HCT116 (cell line): ENCODE measurements around the gene XPO4. TPM values are rescaled to one million over a fixed set of nuclear protein-coding genes. Genes with fewer than 3 reads are reported as not detected.

ENCODE experiments used
- ATAC-seq: fragments of 200-7000 bp; cut with Tn5 transposase; 2 replicates; pipeline ENCODE4 v1.9.1; 2020; ENCODE audit warnings: mild to moderate bottlenecking, moderate library complexity
- BruUV-seq: library from RNA; stranded (reverse); fragments of 400-500 nt; replicated peaks from 2 replicates; lab custom pipeline; 2021; lab: Mats Ljungman, UMichigan
- CTCF ChIA-PET: fragments of 300-600 bp; sonication (Branson Sonifier 250); formaldehyde crosslinking; loops from one replicate; lab custom pipeline; 2021; ENCODE audit warnings: antibody characterized with exemption; lab: Charles Lee
- POLR2A ChIA-PET: fragments of 300-600, 350-600 bp; sonication (Branson Sonifier 250); formaldehyde crosslinking; loops from one replicate; lab custom pipeline; 2021; ENCODE audit warnings: antibody characterized with exemption; lab: Charles Lee
- RAD21 ChIA-PET, 2 experiments: fragments of 300-600 bp; sonication (Branson Sonifier 250); formaldehyde crosslinking; loops; one replicate each; lab custom pipeline; 2023; ENCODE audit warnings: low total read pairs in 2 of 2; ENCODE audit not compliant: uncharacterized antibody in 2 of 2, unreplicated experiment in 2 of 2, low non-redundant PET in 1 of 2; lab: Charles Lee
- DNase-seq: peaks from one replicate; pipeline ENCODE4 v3.0.0-alpha.2; 2010; ENCODE audit warnings: low read depth, low spot score
- H2AFZ ChIP-seq: fragments of 200-600 bp; shearing (Covaris generic), sonication (generic); 2 replicates; pipeline ENCODE4 v1.6.1; 2017; ENCODE audit warnings: low read depth, mixed run types, mixed read lengths, antibody characterized with exemption, low read length; ENCODE audit not compliant: poor library complexity, severe bottlenecking
- H3K27ac ChIP-seq: 2 replicates; pipeline ENCODE4 v1.5.1; 2012; ENCODE audit warnings: low read depth, low read length
- H3K27me3 ChIP-seq: fragments of 200-600 bp; sonication (generic); 2 replicates; pipeline ENCODE4 v1.6.1; 2016; ENCODE audit warnings: mixed run types, low read length, mixed read lengths; ENCODE audit not compliant: insufficient read depth
- H3K36me3 ChIP-seq, 2 experiments: fragments of 200-500 bp in 1 of 2; fragments of 200-600 bp in 1 of 2; sonication (Bioruptor generic) in 1 of 2; sonication (generic) in 1 of 2; 2 replicates each; pipeline versions ENCODE4 v1.5.1 to v1.6.1; 2014 to 2016; ENCODE audit warnings: low read length in 2 of 2, inconsistent platforms in 1 of 2, mixed read lengths in 1 of 2, mixed run types in 1 of 2; ENCODE audit not compliant: insufficient read depth in 2 of 2, control insufficient read depth in 1 of 2
- H3K4me1 ChIP-seq, 2 experiments: fragments of 200-600 bp in 1 of 2; sonication (generic) in 1 of 2; 2 replicates each; pipeline versions ENCODE4 v1.5.1 to v1.6.1; 2012 to 2017; ENCODE audit warnings: low read length in 2 of 2, inconsistent platforms in 1 of 2, mild to moderate bottlenecking in 1 of 2, mixed read lengths in 1 of 2, mixed run types in 1 of 2, moderate library complexity in 1 of 2; ENCODE audit not compliant: insufficient read depth in 2 of 2, control insufficient read depth in 1 of 2
- H3K4me2 ChIP-seq: fragments of 200-600 bp; sonication (generic); 2 replicates; pipeline ENCODE4 v1.6.1; 2017; ENCODE audit warnings: mixed run types, low read length, mixed read lengths
- H3K4me3 ChIP-seq, 2 experiments: fragments of 200-600 bp in 1 of 2; sonication (generic) in 1 of 2; replicated peaks in 1 of 2; 2 replicates each; pipeline ENCODE4 v1.5.1; 2011 to 2016; ENCODE audit warnings: low read length in 2 of 2, control low read depth in 1 of 2, low read depth in 1 of 2, mild to moderate bottlenecking in 1 of 2, mixed read lengths in 1 of 2, mixed run types in 1 of 2
- H3K79me2 ChIP-seq: fragments of 200-600 bp; sonication (generic); 2 replicates; pipeline ENCODE4 v1.6.1; 2017; ENCODE audit warnings: mild to moderate bottlenecking, mixed run types, low read length, moderate library complexity, mixed read lengths; ENCODE audit not compliant: insufficient read depth
- H3K9ac ChIP-seq: fragments of 200-600 bp; sonication (generic); 2 replicates; pipeline ENCODE4 v1.6.1; 2016; ENCODE audit warnings: low read length, mixed read lengths
- H3K9me2 ChIP-seq: fragments of 200-600 bp; sonication (generic), shearing (Covaris generic); 2 replicates; pipeline ENCODE4 v1.6.1; 2017; ENCODE audit warnings: mixed run types, mild to moderate bottlenecking, moderate library complexity; ENCODE audit not compliant: insufficient read depth
- H3K9me3 ChIP-seq, 2 experiments: fragments of 200-500 bp in 1 of 2; fragments of 200-600 bp in 1 of 2; sonication (Bioruptor generic) in 1 of 2; sonication (generic) in 1 of 2; 2 replicates each; pipeline ENCODE4 v1.6.1; 2014 to 2017; ENCODE audit warnings: low read length in 2 of 2, mixed read lengths in 2 of 2, inconsistent platforms in 1 of 2, low read depth in 1 of 2, mild to moderate bottlenecking in 1 of 2, mixed run types in 1 of 2, moderate library complexity in 1 of 2; ENCODE audit not compliant: control insufficient read depth in 1 of 2, insufficient read depth in 1 of 2
- H4K20me1 ChIP-seq: fragments of 200-600 bp; sonication (generic), shearing (Covaris generic); 2 replicates; pipeline ENCODE4 v1.6.1; 2017; ENCODE audit warnings: mixed run types, mild to moderate bottlenecking, moderate library complexity; ENCODE audit not compliant: insufficient read depth
- ATF3 ChIP-seq: IDR thresholded peaks from 2 replicates; pipeline ENCODE4 v1.6.1; 2012
- CEBPB ChIP-seq: IDR thresholded peaks from 2 replicates; pipeline ENCODE4 v1.6.1; 2012; ENCODE audit warnings: low read depth
- EGR1 ChIP-seq: IDR thresholded peaks from 2 replicates; pipeline ENCODE4 v1.6.1; 2012; ENCODE audit warnings: low read depth
- ELF1 ChIP-seq: IDR thresholded peaks from 2 replicates; pipeline ENCODE4 v1.6.1; 2012; ENCODE audit warnings: low read depth, borderline replicate concordance
- EZH2 ChIP-seq: fragments of 200-600 bp; sonication (generic); IDR thresholded peaks from 2 replicates; pipeline ENCODE4 v1.6.1; 2017; ENCODE audit warnings: antibody characterized with exemption, mixed run types
- EZH2phosphoT487 ChIP-seq: fragments of 200-600 bp; IDR thresholded peaks from 2 replicates; pipeline ENCODE4 v1.6.1; 2018; ENCODE audit warnings: antibody characterized with exemption, borderline replicate concordance
- FOSL1 ChIP-seq: IDR thresholded peaks from 2 replicates; pipeline ENCODE4 v1.6.1; 2012; ENCODE audit warnings: low read depth
- MAX ChIP-seq: IDR thresholded peaks from 2 replicates; pipeline ENCODE4 v1.6.1; 2012
- POLR2AphosphoS5 ChIP-seq: IDR thresholded peaks from 2 replicates; pipeline ENCODE4 v1.6.1; 2011; ENCODE audit warnings: mild to moderate bottlenecking, low read depth, low read length, moderate library complexity
- SIN3A ChIP-seq: IDR thresholded peaks from 2 replicates; pipeline ENCODE4 v1.6.1; 2012; ENCODE audit warnings: low read depth
- SP1 ChIP-seq: IDR thresholded peaks from 2 replicates; pipeline ENCODE4 v1.6.1; 2012; ENCODE audit warnings: low read depth
- SRF ChIP-seq: IDR thresholded peaks from 2 replicates; pipeline ENCODE4 v1.6.1; 2012; ENCODE audit warnings: low read depth
- TCF7L2 ChIP-seq: IDR thresholded peaks from 2 replicates; pipeline ENCODE4 v1.7.0; 2011; ENCODE audit warnings: borderline replicate concordance, inconsistent platforms; ENCODE audit not compliant: insufficient read depth, insufficient read length; ENCODE audit errors: extremely low read depth
- YY1 ChIP-seq: IDR thresholded peaks from 2 replicates; pipeline ENCODE4 v1.6.1; 2011; ENCODE audit warnings: low read length, low read depth, moderate library complexity, mild to moderate bottlenecking; ENCODE audit not compliant: insufficient replicate concordance; ENCODE audit errors: extremely low read depth
- ZBTB33 ChIP-seq: IDR thresholded peaks from 2 replicates; pipeline ENCODE4 v1.6.1; 2011; ENCODE audit warnings: mild to moderate bottlenecking, low read length, moderate library complexity; ENCODE audit not compliant: insufficient replicate concordance; ENCODE audit errors: extremely low read depth
- intact Hi-C: fragments of 100-400 bp; cut with micrococcal nuclease; formaldehyde crosslinking; loops from 2 replicates; pipeline ENCODE4 v1.10.0; 2022
- total RNA-seq: library from RNA; stranded (reverse); gene quantifications from one replicate; pipeline ENCODE4 v1.2.1, GENCODE V29; 2021; ENCODE audit not compliant: unreplicated experiment

XPO4 gene
- total RNA-seq, 1 experiment from 2014 or later = 29.7 TPM

GRCh38 chr13:20772401-20773131 is 130.0 kb downstream of the XPO4 start:
- intact Hi-C loops = no loop called here
- peak overlapping the region; percentile 94 for H3K9ac ChIP-seq
- H3K36me3 ChIP-seq = 0 out of 4 replicates have a peak, but pooled peaks cover 0 to 4% of the 10 kb centered on the region in 2 experiments
- H3K4me1 ChIP-seq = peaks cover 8 to 15% of the 10 kb centered on the region in 2 experiments; a peak in 3 of 4 replicates
- H3K4me3 ChIP-seq = peak overlapping the region; percentile 74 to 80
- ATAC-seq = no peak
- no peak for DNase-seq
- ChIA-PET CTCF (no interaction called here), POLR2A (no interaction called here), RAD21 (no interaction called here)
- no peak overlapping the region for H2AFZ ChIP-seq
- peak overlapping the region; percentile 90 for H3K4me2 ChIP-seq
- H3K9me3 ChIP-seq = 0 out of 4 replicates have a peak, but pooled peaks cover 0 to 4% of the 10 kb centered on the region in 2 experiments
- peaks cover 25% of the 10 kb centered on the region for H3K79me2 ChIP-seq
- H3K9me2 ChIP-seq = no peaks in the 10 kb centered on the region
- no peaks in the 10 kb centered on the region for H4K20me1 ChIP-seq
- no peaks in the 10 kb centered on the region for H3K27me3 ChIP-seq
- BruUV-seq = no TSS peak
- H3K27ac ChIP-seq = peak overlapping the region; percentile 98
- TF ChIP-seq YY1 (no peak), ELF1 (no peak), FOSL1 (no peak), EZH2 (no peak), SIN3A (no peak), SRF (no peak), POLR2AphosphoS5 (no peak), MAX (no peak), TCF7L2 (no peak), SP1 (no peak), ZBTB33 (no peak), EGR1 (no peak), CEBPB (no peak), ATF3 (no peak), EZH2phosphoT487 (no peak)
